GM23248 (cell line): ENCODE results near the gene TH. TPM values are rescaled to one million over a fixed set of nuclear protein-coding genes. Genes with fewer than 3 reads are reported as not detected.

Experiments
- DNase-seq: peaks from one replicate; pipeline ENCODE4 v3.0.0-alpha.2; 2015
- H2AFZ ChIP-seq: fragments of 200-600 bp; sonication (generic); 2 replicates; pipeline ENCODE4 v1.6.1; 2016; ENCODE audit warnings: antibody characterized with exemption
- H3F3A ChIP-seq: fragments of 200-600 bp; sonication (generic); 2 replicates; pipeline ENCODE4 v1.6.1; 2016; ENCODE audit warnings: mild to moderate bottlenecking, antibody characterized with exemption, mixed run types; ENCODE audit not compliant: insufficient read depth
- H3K27ac ChIP-seq: fragments of 200-600 bp; sonication (generic); 2 replicates; pipeline ENCODE4 v1.5.1; 2016; ENCODE audit warnings: mild to moderate bottlenecking
- H3K27me3 ChIP-seq: fragments of 200-600 bp; sonication (generic); replicated peaks from 2 replicates; pipeline ENCODE4 v1.6.1; 2016; ENCODE audit warnings: mild to moderate bottlenecking; ENCODE audit not compliant: insufficient read depth
- H3K36me3 ChIP-seq: fragments of 200-600 bp; sonication (generic); 2 replicates; pipeline ENCODE4 v1.6.1; 2016; ENCODE audit warnings: low read depth, mild to moderate bottlenecking
- H3K4me1 ChIP-seq: fragments of 200-600 bp; sonication (generic); 2 replicates; pipeline ENCODE4 v1.6.1; 2016; ENCODE audit warnings: mild to moderate bottlenecking; ENCODE audit not compliant: insufficient read depth
- H3K4me2 ChIP-seq: fragments of 200-600 bp; sonication (generic); one replicate; pipeline ENCODE4 v1.6.1; 2016; ENCODE audit warnings: mild to moderate bottlenecking; ENCODE audit not compliant: unreplicated experiment
- H3K4me3 ChIP-seq: fragments of 200-600 bp; sonication (generic); 2 replicates; pipeline ENCODE4 v1.5.1; 2016; ENCODE audit warnings: mild to moderate bottlenecking
- H3K79me2 ChIP-seq: fragments of 200-600 bp; sonication (generic); 2 replicates; pipeline ENCODE4 v1.6.1; 2016; ENCODE audit warnings: mild to moderate bottlenecking; ENCODE audit not compliant: insufficient read depth
- H3K9ac ChIP-seq: fragments of 200-600 bp; sonication (generic); 2 replicates; pipeline ENCODE4 v1.6.1; 2016; ENCODE audit warnings: mild to moderate bottlenecking
- H3K9me2 ChIP-seq: fragments of 200-600 bp; sonication (generic); 2 replicates; pipeline ENCODE4 v1.6.1; 2016; ENCODE audit warnings: mixed run types, mild to moderate bottlenecking, moderate library complexity; ENCODE audit not compliant: insufficient read depth
- H3K9me3 ChIP-seq: fragments of 200-600 bp; sonication (generic); one replicate; pipeline ENCODE4 v1.6.1; 2017; ENCODE audit warnings: low read depth
- H4K20me1 ChIP-seq: fragments of 200-600 bp; sonication (generic); 2 replicates; pipeline ENCODE4 v1.6.0; 2016; ENCODE audit not compliant: insufficient read depth
- EZH2 ChIP-seq: fragments of 200-600 bp; sonication (generic); IDR thresholded peaks from 2 replicates; pipeline ENCODE4 v1.6.1; 2018; ENCODE audit warnings: antibody characterized with exemption, mild to moderate bottlenecking; ENCODE audit not compliant: insufficient read depth, poor library complexity, severe bottlenecking
- EZH2phosphoT487 ChIP-seq: fragments of 200-600 bp; sonication (generic); IDR thresholded peaks from 2 replicates; pipeline ENCODE4 v1.6.1; 2018; ENCODE audit warnings: antibody characterized with exemption, moderate library complexity, mild to moderate bottlenecking, low read depth; ENCODE audit not compliant: insufficient read depth
- WGBS, 2 experiments: methylation state at CpG; one replicate each; pipeline ENCODE4 v1.1.6; 2015 to 2017; ENCODE audit warnings: low lambda C conversion rate in 2 of 2, low coverage in 1 of 2; ENCODE audit errors: missing lambda C conversion rate in 2 of 2; 5-methylcytosine and 5-hydroxymethylcytosine counted together
- in situ Hi-C: fragments of 300-500 bp; cut with MboI; formaldehyde crosslinking; loops from 2 replicates; pipeline ENCODE4 v1.15.0; 2020
- polyA plus RNA-seq: library from polyadenylated mRNA; unstranded; fragments of >200 nt; fragmentation: Nextera tagmentation; extraction: Ambion mirVana; gene quantifications from 2 replicates; pipeline ENCODE4 v1.2.1, GENCODE V29; 2016
- total RNA-seq: library from RNA; depleted of rRNA; stranded (reverse); fragments of >200 nt; shearing (Covaris generic); gene quantifications from 2 replicates; pipeline ENCODE4 v1.2.3, GENCODE V29; 2014

TH gene
- total and polyA plus RNA-seq, 2 experiments from 2014 or later = not detected

- H3K4me2 ChIP-seq = no peak overlapping the region
- DNase-seq = no peak
- H3K9ac ChIP-seq = no peak overlapping the region
- 72 to 82% methylated on average over 13 to 18 of the region's 18 CpGs for WGBS, 2 experiments
- H3K36me3 ChIP-seq = no peaks in the 10 kb centered on the region
- peaks cover 9% of the 10 kb centered on the region for H3K27me3 ChIP-seq
- H3K4me3 ChIP-seq = no peak overlapping the region
- TF ChIP-seq EZH2 (no peak), EZH2phosphoT487 (no peak)
- H4K20me1 ChIP-seq = no peaks in the 10 kb centered on the region
- H3K9me2 ChIP-seq = no peaks in the 10 kb centered on the region
- no peak overlapping the region for H3K27ac ChIP-seq
- in situ Hi-C loops = no loop called here
- H2AFZ ChIP-seq = no peak overlapping the region
- H3F3A ChIP-seq = no peaks in the 10 kb centered on the region
- no peaks in the 10 kb centered on the region for H3K9me3 ChIP-seq
- H3K79me2 ChIP-seq = no peaks in the 10 kb centered on the region
- H3K4me1 ChIP-seq = no peaks in the 10 kb centered on the region
Observed at GRCh38 chr11:2130881-2131352, 40.7 kb downstream of the TH start.

- in situ Hi-C loops = no loop called here
- Histone ChIP-seq H3K79me2 (no peaks in the 10 kb centered on the region), H3K4me3 (no peak overlapping the region), H3K27me3 (peaks cover 9% of the 10 kb centered on the region), H3K27ac (no peak overlapping the region), H3K9me3 (no peaks in the 10 kb centered on the region), H3K9me2 (no peaks in the 10 kb centered on the region), H4K20me1 (no peaks in the 10 kb centered on the region), H3K4me2 (no peak overlapping the region), H3F3A (no peaks in the 10 kb centered on the region), H3K4me1 (no peaks in the 10 kb centered on the region), H3K9ac (no peak overlapping the region), H3K36me3 (no peaks in the 10 kb centered on the region), H2AFZ (no peak overlapping the region)
- no peak for TF ChIP-seq EZH2
- no peak for TF ChIP-seq EZH2phosphoT487
- 75 to 85% methylated on average over 10 to 25 of the region's 25 CpGs for WGBS, 2 experiments
- DNase-seq = no peak
Observed at GRCh38 chr11:2129699-2130366, 41.8 kb downstream of the TH start.

- Histone ChIP-seq H3K4me3 (no peak overlapping the region), H3K79me2 (no peaks in the 10 kb centered on the region), H3F3A (no peaks in the 10 kb centered on the region), H3K9ac (no peak overlapping the region), H3K36me3 (no peaks in the 10 kb centered on the region), H3K4me1 (no peaks in the 10 kb centered on the region), H3K4me2 (no peak overlapping the region), H3K27ac (no peak overlapping the region), H3K27me3 (peaks cover 9% of the 10 kb centered on the region), H3K9me3 (no peaks in the 10 kb centered on the region), H3K9me2 (no peaks in the 10 kb centered on the region), H2AFZ (no peak overlapping the region), H4K20me1 (no peaks in the 10 kb centered on the region)
- in situ Hi-C loops = no loop called here
- no peak for TF ChIP-seq EZH2phosphoT487
- no peak for TF ChIP-seq EZH2
- DNase-seq = no peak
- WGBS, 2 experiments = 75 to 76% methylated on average over 17 of the region's 17 CpGs
Observed at GRCh38 chr11:2129308-2129698, 42.3 kb downstream of the TH start.

GRCh38 chr11:2128511-2129307, 42.9 kb downstream of the TH start:
- Histone ChIP-seq H3K79me2 (no peaks in the 10 kb centered on the region), H3K27ac (no peak overlapping the region), H4K20me1 (no peaks in the 10 kb centered on the region), H2AFZ (no peak overlapping the region), H3K9ac (no peak overlapping the region), H3K4me2 (no peak overlapping the region), H3K4me3 (no peak overlapping the region), H3K36me3 (no peaks in the 10 kb centered on the region), H3K4me1 (no peaks in the 10 kb centered on the region), H3K27me3 (peaks cover 9% of the 10 kb centered on the region), H3F3A (no peaks in the 10 kb centered on the region), H3K9me2 (no peaks in the 10 kb centered on the region), H3K9me3 (no peaks in the 10 kb centered on the region)
- WGBS, 2 experiments = 51 to 57% methylated on average over 12 of the region's 12 CpGs
- in situ Hi-C loops = no loop called here
- TF ChIP-seq EZH2 (no peak), EZH2phosphoT487 (no peak)
- no peak for DNase-seq
